ENCODE measurements around the gene CASK. TPM values are rescaled to one million over a fixed set of nuclear protein-coding genes. Genes with fewer than 3 reads are reported as not detected.

CASK gene
- total and polyA plus RNA-seq, 9 of the 15 experiments (the other 6 are each of a cell fraction or from before 2014, with no cell fraction given): 1.3 to 7.4 (median 5.2) TPM

- H3K4me3 ChIP-seq: no peak overlapping the region
Measured at GRCh38 chrX:41906515-41907187, 16.7 kb downstream of the CASK start.

GRCh38 chrX:41903544-41903943, 19.8 kb downstream of the CASK start:
- no TSS peak for BruUV-seq (replicated peaks)
- intact Hi-C loops (cut with micrococcal nuclease) (no loop called here), in situ Hi-C loops (cut with MboI) (no loop called here)
- Histone ChIP-seq H3K9ac (ENCODE audit: insufficient read depth in 1 of 2, low read depth in 2 of 2, low read length in 2 of 2) (no peak overlapping the region), H3K27me3 (ENCODE audit: control insufficient read depth in 2 of 2, insufficient read depth in 2 of 2, low read length in 2 of 2) (no peaks in the 10 kb centered on the region), H3K9me1 (ENCODE audit: control insufficient read depth, insufficient read depth, low read length) (no peaks in the 10 kb centered on the region), H3K79me2 (ENCODE audit: control insufficient read depth, insufficient read depth, low read length) (no peaks in the 10 kb centered on the region), H3K4me2 (ENCODE audit: insufficient read depth, low read length) (no peak overlapping the region), H3K36me3 (ENCODE audit: control insufficient read depth, insufficient read depth, low read length) (no peaks in the 10 kb centered on the region), H3K9me3 (replicated peaks; ENCODE audit: control insufficient read depth, insufficient read depth, low read depth, low read length) (no peaks in the 10 kb centered on the region), H3K27ac (ENCODE audit: extremely low read depth, low read depth, low read length) (no peak overlapping the region), H3K4me1 (replicated peaks in 1 of 2; ENCODE audit: control insufficient read depth in 2 of 2, insufficient read depth in 2 of 2, low read length in 2 of 2) (no peaks in the 10 kb centered on the region), H2AFZ (ENCODE audit: low read depth, low read length) (no peak overlapping the region), H4K20me1 (replicated peaks; ENCODE audit: control insufficient read depth, insufficient read depth, low read length) (no peaks in the 10 kb centered on the region), H3K4me3 (no peak overlapping the region)
- FAIRE-seq (no peak), DNase-seq (ENCODE audit: extremely low read depth in 1 of 4, low spot score in 3 of 4) (no peak), ATAC-seq (no peak)
- CTCF ChIA-PET (ENCODE audit: low intra/inter-chr PET ratio): no interaction called here
- 0% methylated on average over 1 of the region's 1 CpG for WGBS (ENCODE audit: insufficient coverage, low coverage, missing lambda C conversion rate)
- POLR2A ChIA-PET: no interaction called here
- no peak for TF ChIP-seq ID3 (CRISPR knock-in tag; IDR thresholded peaks at IDR 0.05)
- TF ChIP-seq ID3 (tag; IDR thresholded peaks at IDR 0.05): no peak
- no peak for TF ChIP-seq MAZ (CRISPR knock-in tag; conservative IDR thresholded peaks at IDR 0.05 in 1 of 2, IDR thresholded peaks at IDR 0.05 in 1 of 2)
- no peak for TF ChIP-seq EP300 (IDR thresholded peaks at IDR 0.05; ENCODE audit: low read length)
- TF ChIP-seq ZNF232 (CRISPR knock-in tag; IDR thresholded peaks at IDR 0.05): no peak
- TF ChIP-seq POLR2B (IDR thresholded peaks at IDR 0.05; ENCODE audit: low read depth, partially characterized antibody): no peak
- no peak for TF ChIP-seq USF2 (CRISPR knock-in tag; IDR thresholded peaks at IDR 0.05)
- no peak for TF ChIP-seq ZNF668 (CRISPR knock-in tag; IDR thresholded peaks at IDR 0.05)
- TF ChIP-seq ARID3B (CRISPR knock-in tag; IDR thresholded peaks at IDR 0.05; ENCODE audit: borderline replicate concordance): no peak

More at GRCh38 chrX:41906515-41907187, 16.7 kb downstream of the CASK start:
- H3K36me3 ChIP-seq (ENCODE audit: control insufficient read depth, insufficient read depth, low read length): no peaks in the 10 kb centered on the region
- FAIRE-seq (no peak), DNase-seq (ENCODE audit: extremely low read depth in 1 of 4, low spot score in 3 of 4) (no peak), ATAC-seq (no peak)
- H2AFZ ChIP-seq (ENCODE audit: low read depth, low read length): no peak overlapping the region
- no peak overlapping the region for H3K4me2 ChIP-seq (ENCODE audit: insufficient read depth, low read length)
- ChIA-PET CTCF (ENCODE audit: low intra/inter-chr PET ratio) (no interaction called here), POLR2A (interaction anchor here (0.6 to 0.9 kb wide), 3 partner anchors 8 to 22 kb away, joined by 3 to 4 read pairs (median 4); no protein-coding TSS in a partner anchor)
- no peak overlapping the region for H3K27ac ChIP-seq (ENCODE audit: extremely low read depth, low read depth, low read length)
- H3K9me3 ChIP-seq (replicated peaks; ENCODE audit: control insufficient read depth, insufficient read depth, low read depth, low read length): no peaks in the 10 kb centered on the region
- no peak overlapping the region for H3K9ac ChIP-seq (ENCODE audit: insufficient read depth in 1 of 2, low read depth in 2 of 2, low read length in 2 of 2)
- no peaks in the 10 kb centered on the region for H3K9me1 ChIP-seq (ENCODE audit: control insufficient read depth, insufficient read depth, low read length)
- TF ChIP-seq BACH1 (tag; IDR thresholded peaks at IDR 0.05) (no peak), MTA1 (IDR thresholded peaks at IDR 0.05; ENCODE audit: borderline replicate concordance) (no peak), TBL1XR1 (IDR thresholded peaks at IDR 0.05; ENCODE audit: low read length in 2 of 2) (no peak)
- 20% methylated on average over 3 of the region's 3 CpGs for WGBS (ENCODE audit: insufficient coverage, low coverage, missing lambda C conversion rate)
- BruUV-seq (replicated peaks): no TSS peak
- in situ Hi-C loops (cut with MboI) (no loop called here), intact Hi-C loops (cut with micrococcal nuclease) (no loop called here)
- no peaks in the 10 kb centered on the region for H3K79me2 ChIP-seq (ENCODE audit: control insufficient read depth, insufficient read depth, low read length)
- no peaks in the 10 kb centered on the region for H3K27me3 ChIP-seq (ENCODE audit: control insufficient read depth in 2 of 2, insufficient read depth in 2 of 2, low read length in 2 of 2)
- H4K20me1 ChIP-seq (replicated peaks; ENCODE audit: control insufficient read depth, insufficient read depth, low read length): no peaks in the 10 kb centered on the region
- H3K4me1 ChIP-seq (replicated peaks in 1 of 2; ENCODE audit: control insufficient read depth in 2 of 2, insufficient read depth in 2 of 2, low read length in 2 of 2): no peaks in the 10 kb centered on the region
